Umbilical cord (tissue), 2 donors: Measurements from ENCODE around the gene ABCD1. TPM values are rescaled to one million over a fixed set of nuclear protein-coding genes. Genes with fewer than 3 reads are reported as not detected.

ENCODE experiments used
- DNase-seq: peaks from one replicate; pipeline ENCODE4 v3.0.0-alpha.2; 2015; ENCODE audit warnings: low spot score
- total RNA-seq: library from RNA; depleted of rRNA; stranded (reverse); fragments of >200 nt; gene quantifications from one replicate; pipeline ENCODE4 v1.2.3, GENCODE V29; 2014; ENCODE audit warnings: low replicate concordance; ENCODE audit not compliant: insufficient read depth

Gene ABCD1
- total RNA-seq, 1 donor from 2014 or later: 15.6 TPM

DNA sequence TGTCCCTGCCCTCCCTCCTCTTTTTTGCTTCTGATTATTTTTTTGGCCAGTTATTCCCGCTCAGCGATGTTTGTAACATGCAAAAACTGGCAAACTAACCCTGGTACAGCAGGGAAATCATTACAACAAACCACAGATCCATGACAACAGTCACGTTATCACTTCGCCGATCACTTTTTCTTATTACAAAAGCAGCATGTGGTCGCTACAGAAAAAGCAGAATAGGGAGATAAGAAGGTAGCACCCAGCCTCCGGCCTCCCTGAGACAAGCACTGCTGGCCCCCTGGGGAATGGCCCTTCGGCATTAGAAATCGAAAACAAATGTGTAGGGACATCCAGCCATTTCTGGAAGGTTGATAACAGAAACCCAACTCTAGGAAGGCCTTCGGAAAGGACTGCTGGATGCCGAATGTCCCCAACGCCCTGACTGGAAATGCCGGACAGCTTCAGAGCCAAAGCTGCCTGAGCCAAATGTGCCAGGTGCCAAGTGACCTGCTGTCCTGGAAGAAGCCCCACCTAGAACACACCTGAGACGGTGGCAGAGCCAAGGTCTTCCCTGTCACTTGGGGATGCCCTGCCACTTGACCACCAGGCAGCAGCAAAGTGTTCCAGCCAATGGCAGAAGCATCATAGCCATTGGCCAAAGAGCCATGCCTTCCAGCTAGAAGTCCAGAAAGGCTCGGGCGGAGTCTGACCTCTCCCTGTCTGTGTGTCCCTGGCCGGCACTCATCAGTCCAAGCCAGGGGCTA, 66.6 kb downstream of the ABCD1 start:
- no peak for DNase-seq

DNA sequence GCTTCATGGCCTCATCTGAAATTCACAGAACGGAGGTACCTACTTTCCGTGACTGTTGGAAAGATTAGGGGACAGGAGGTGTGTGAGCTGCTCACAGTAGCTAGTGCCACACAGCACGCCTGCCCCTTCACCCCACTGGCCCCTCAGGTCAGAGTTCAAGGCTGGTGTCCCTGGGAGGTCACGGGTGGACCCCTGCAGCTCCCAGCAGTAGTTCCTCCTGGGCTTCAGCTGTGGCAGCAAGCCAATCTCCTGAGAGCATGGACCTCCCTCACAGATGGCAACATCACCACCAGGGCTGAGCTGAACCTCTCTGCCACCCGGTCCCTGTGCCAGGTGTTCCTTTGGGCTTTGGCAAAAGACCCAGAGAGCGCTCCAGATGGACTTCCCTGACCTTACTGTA, 67.7 kb downstream of the ABCD1 start:
- DNase-seq: no peak

DNA sequence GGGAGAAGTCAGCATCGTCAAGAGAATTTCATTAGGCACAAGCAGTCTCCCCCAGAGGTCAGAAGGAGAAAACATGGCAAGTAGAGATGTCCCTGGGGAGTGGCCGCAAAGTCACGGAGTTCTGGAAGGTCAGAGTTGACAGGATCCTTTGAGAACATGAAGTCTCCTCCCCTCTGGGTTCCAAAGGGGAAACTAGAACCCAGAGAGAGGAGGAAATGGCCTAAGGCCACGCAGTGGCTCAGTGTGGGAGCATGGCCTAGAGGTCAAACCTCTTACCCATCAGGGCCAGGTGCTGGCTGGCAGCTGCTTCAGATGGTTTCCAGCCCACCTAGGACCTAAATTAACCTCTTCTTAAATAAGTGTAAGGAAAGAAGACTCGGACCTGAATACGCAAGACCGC, 68.6 kb downstream of the ABCD1 start:
- DNase-seq: no peak

Other genes starting within 250 kb of the ABCD1 start
- 90.8 TPM for gene BGN, start 229.9 kb upstream of the ABCD1 start, total RNA-seq
- 0.48 TPM for gene ATP2B3, start 207.2 kb upstream of the ABCD1 start, total RNA-seq
- gene CCNQ, start 125.7 kb upstream of the ABCD1 start, total RNA-seq: 23.8 TPM
- 6.3 TPM for gene DUSP9, start 77.7 kb upstream of the ABCD1 start, total RNA-seq
- 24.1 TPM for gene PNCK, start 51.0 kb upstream of the ABCD1 start, total RNA-seq
- gene SLC6A8, start 36.9 kb upstream of the ABCD1 start, total RNA-seq: 27.0 TPM
- 58.5 TPM for gene BCAP31, start 469 bp upstream of the ABCD1 start, total RNA-seq
- 23.6 TPM for gene PLXNB3, start 39.4 kb downstream of the ABCD1 start, total RNA-seq
- not detected for gene SRPK3, start 56.2 kb downstream of the ABCD1 start, total RNA-seq
- gene IDH3G, start 69.5 kb downstream of the ABCD1 start, total RNA-seq: 17.1 TPM
- gene SSR4, start 69.8 kb downstream of the ABCD1 start, total RNA-seq: 135 TPM
- gene PDZD4, start 105.7 kb downstream of the ABCD1 start, total RNA-seq: 7.7 TPM
- gene L1CAM, start 161.3 kb downstream of the ABCD1 start, total RNA-seq: 18.8 TPM
- 3.1 TPM for gene AVPR2, start 179.8 kb downstream of the ABCD1 start, total RNA-seq
- gene ARHGAP4, start 201.4 kb downstream of the ABCD1 start, total RNA-seq: 49.4 TPM
- 4.1 TPM for gene NAA10, start 210.2 kb downstream of the ABCD1 start, total RNA-seq
- gene RENBP, start 219.8 kb downstream of the ABCD1 start, total RNA-seq: 11.1 TPM
- gene HCFC1, start 247.0 kb downstream of the ABCD1 start, total RNA-seq: 7.2 TPM
- gene TMEM187, start 247.9 kb downstream of the ABCD1 start, total RNA-seq: 140 TPM